GM19351 (cell line): ENCODE measurements around the gene PARM1.
A peak's percentile ranks its signal among the peaks of the same experiment; 100 is the strongest.

Source experiments
- ATAC-seq: cut with Tn5 transposase; IDR thresholded peaks from one replicate; pipeline ENCODE4 v1.9.1; 2021; ENCODE audit warnings: mild to moderate bottlenecking, moderate library complexity; ENCODE audit not compliant: unreplicated experiment

The PARM1 gene

GRCh38 chr4:74942251-74942917 is 9.5 kb downstream of the PARM1 start:
- ATAC-seq = peak; percentile 32

- ATAC-seq = peak; percentile 59
These were observed 10.0 kb downstream of the PARM1 start for GRCh38 chr4:74942918-74943253.

- ATAC-seq = peak; percentile 60
These were observed 11.5 kb downstream of the PARM1 start for GRCh38 chr4:74944354-74944793.

DNA sequence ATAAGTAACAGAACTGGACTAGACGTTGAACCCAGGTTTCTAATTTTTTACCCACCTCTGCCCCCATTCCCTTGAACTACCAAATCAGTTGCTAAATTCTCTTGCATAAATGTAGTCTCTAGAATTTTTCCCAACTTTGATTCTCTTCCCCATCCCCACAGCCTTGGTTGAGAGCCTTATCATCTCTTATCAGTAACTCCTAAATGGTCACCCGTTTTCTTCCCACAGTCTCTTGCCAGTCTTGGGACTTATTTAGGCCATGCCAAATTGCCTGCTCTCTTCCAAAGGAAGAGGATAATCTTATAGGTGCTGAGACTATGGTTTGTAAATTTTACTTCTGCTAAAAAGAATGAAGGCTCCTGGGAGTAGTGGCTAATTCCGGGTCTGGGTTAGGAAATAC is 13.3 kb downstream of the PARM1 start:
- ATAC-seq = no peak

DNA sequence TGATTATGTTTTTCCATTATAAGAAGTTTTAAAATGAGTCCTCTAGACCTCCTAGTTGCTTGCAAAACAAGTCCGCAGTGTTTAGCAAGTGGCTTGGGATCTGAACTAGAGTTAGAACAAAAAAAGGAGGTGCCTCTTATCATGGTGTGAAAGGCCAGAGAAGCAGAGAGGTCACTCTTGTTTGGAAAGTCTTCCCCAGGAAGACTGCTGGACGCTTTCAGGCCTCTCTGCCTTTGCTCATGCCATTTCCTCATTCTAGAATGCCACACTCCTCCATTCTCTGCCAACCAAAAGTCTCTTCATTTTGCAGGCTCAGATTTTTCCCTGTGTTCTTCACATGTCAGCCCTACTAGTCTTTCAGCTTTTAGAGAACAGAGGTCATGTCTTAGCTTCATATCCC is 14.9 kb downstream of the PARM1 start:
- no peak for ATAC-seq

DNA sequence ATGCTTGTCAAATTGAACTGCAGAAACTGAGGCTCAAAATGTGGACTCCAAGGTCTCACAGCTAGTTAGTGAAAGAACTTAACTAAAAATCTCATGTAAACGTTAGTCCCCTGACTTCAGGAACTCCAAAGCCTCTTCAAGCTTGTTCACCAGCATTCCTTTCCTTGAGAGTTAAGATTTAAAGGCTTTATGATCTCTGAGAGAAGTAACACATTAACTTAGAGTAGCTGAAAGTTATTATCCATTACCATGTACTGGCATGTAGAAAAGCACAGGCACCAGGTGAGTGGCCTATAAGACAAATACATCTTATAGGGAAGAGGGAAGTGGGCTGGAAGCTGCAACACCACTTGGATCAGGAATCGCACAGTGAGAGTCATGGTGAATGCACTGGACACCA is 15.3 kb downstream of the PARM1 start:
- ATAC-seq = no peak

DNA sequence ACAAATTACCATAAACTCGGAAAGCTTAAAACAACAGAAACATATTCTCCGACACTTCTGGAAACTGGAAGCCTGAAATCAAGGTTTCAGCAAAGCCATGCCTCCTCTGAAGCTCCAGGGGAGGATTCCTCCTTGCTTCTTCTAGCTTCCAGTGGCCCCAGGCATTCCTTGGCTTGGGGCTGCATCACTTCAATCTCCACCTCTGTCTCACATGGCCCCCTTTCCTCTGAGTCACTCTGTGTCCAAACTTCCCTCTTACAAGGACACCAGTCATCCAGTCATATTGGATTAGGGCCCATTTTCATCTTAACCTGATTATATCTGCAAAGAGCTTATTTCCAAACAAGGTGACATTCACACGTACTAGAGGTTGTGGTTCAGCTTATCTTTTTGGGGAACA is 17.3 kb downstream of the PARM1 start:
- no peak for ATAC-seq

DNA sequence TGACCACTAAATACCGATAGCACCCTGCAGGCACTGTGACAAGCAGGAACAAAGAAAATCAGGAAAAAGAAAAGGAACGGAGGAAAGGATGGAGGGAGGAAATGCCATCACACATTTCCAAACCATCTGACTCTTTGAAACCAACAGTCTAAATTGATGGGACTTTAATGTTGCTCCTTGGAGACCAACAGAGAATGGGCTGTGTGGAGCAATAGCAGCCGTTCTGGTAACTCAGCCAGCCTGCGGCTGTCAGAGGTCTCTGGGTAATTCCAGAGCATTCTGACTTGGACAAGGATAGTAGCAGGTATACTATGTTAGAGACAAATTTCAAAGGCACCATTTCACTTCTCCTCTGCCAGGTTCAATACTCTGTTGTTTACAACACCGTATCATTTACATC is 18.0 kb downstream of the PARM1 start:
- no peak for ATAC-seq

GRCh38 chr4:74953647-74954046 is 20.7 kb downstream of the PARM1 start:
- no peak for ATAC-seq

- no peak for ATAC-seq
These were observed 26.0 kb downstream of the PARM1 start for GRCh38 chr4:74958881-74959280.

GRCh38 chr4:74961230-74961629 is 28.3 kb downstream of the PARM1 start:
- no peak for ATAC-seq

DNA sequence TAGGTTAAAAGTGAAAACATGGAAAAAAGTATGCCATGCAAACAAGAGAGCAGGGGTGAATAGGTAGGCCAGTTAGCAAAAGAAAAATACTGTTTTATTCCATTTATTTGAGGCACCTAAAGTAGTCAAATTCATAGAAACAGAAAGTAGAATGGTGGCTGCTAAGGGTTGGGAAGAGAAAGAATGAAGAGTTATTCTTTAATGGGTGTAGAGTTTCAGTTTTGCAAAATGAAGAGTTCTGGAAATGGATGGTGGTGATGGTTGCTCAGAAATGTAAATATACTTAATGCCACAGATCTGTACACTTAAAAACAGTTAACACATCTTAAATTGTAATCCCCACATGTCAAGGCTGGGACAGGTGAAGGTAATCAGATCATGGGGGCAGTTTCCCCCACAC is 29.7 kb downstream of the PARM1 start:
- peak; percentile 51 for ATAC-seq

DNA sequence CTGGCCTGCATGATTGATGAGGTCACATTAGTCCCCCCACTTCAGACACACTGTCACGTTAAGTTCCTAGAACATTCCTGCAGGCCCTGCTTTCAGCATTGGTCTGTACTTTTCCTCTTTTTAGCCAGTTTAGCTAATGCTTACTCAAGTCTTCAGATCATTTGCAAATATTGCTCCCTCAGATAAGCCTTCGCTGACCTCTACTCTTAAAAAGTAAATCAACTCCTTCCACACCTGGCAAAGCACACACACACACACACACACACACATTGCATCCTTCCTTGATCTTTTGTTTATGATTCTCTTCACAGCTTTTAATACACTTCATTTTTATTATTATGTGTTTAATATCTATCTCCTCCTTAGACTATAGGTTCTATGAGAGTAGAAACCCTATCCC is 31.4 kb downstream of the PARM1 start:
- no peak for ATAC-seq

DNA sequence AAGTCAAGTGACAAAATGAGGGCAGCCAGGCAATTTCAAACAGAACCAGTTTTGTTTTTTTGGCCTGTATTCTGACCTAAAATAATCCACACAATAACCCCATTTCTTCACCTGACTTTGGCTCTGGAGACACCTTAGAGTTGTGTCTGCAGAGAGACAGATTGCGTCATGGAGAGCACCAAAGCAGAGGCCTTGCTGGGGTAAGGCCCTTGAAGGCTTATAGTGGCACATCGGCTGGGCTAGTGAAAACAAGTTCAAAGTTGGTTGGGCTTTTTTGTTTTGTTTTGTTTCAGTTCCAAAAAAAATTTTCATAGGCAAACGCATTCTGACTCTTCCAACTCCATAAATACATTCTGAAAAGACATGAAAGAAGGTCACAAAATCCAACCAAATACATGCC is 34.4 kb downstream of the PARM1 start:
- no peak for ATAC-seq

DNA sequence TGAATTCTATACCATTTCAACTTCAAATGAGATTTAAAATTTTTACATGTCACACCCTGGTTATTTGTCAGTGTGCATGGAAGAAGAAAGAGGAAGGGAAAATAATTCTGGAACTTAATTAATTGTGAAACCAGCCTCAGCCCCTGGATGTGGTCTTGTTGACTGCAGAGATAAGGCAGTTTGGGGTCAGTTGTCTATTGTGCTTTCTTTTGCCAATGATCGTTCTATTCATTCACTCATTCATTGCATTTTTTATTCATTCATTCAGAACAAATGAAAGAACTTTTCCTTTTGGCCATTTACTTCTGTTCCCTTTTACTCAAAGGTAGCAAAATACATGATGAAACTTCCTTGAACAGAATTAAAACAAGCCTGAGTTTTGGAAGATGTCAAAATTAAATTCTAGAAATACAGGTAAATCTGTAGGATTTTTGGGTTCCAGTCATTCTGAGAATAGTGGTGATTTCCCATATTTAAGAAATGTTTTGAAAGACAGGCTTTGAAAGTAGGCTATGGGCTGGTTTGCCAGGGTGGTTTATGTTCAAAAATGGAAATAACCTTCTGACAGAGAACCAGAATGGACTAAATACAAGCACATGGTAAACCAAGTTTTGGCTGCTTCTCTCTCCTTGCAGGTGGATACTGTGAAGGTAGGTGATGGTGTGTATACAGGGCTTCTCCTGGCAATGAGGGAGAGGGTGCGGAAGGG is 35.7 kb downstream of the PARM1 start:
- peak; percentile 78 for ATAC-seq

DNA sequence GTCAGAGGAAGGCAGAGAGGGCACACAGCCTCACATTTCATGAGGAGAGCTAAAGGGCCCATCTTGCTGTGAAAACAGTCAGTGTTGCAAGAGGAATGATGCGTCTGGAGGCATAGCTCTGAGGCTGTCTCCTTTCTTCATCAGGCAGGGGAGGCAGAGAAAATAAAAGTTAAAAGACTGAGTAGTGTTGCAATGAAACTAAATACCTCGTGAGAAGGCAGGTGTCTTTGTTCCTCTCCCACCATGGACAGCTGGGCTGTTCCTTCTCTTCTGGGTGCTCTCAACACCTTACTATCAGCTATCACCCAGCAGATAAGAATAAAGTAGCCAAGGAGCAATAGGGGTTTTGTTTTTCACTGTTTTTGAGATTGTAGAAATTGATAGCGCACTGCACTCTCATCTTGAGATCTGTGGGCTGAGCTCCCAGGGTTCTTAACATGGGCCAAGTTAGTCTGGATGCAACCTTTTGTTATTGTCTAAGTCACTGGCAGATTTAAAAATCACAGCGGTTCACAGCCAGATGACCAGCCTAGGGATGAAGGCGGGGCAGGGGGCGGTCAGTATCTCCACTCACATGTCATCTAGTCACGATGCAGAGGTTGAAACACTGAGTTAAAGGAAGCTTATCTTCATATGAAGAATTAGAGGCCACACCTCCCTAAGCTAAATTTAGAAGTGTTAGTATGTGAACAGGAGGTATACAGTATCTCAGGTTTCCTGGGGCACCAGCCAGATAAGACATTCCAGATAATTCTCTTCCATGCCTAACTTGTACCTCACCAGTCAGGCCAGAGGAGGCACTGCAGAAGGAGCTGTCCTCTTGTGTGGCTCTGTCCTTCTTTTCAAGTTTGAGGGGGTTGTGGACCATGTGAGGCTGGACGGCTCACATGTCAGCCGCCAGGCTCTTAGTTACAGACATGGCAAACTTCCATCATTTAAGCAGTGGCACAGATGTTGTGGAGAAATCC is 36.9 kb downstream of the PARM1 start:
- ATAC-seq = no peak

DNA sequence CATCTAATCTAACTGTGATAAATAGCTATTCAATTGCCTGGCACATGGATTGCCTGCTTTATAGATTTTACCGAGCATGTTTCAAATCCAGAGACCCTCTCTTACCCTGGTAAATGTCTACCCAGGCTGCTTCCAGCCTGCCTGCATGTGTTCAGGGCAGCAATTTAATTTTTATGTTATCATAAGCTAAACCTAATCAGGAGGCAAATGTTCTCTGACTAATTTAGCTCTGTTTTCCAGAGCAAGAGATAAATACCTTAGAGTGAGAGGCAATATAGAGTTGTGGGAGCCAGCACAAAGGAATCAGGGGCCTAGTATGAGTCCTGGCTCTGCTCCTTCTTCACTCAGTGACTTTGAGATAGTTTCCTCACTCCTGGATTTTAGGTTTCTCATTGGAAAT is 37.7 kb downstream of the PARM1 start:
- no peak for ATAC-seq

DNA sequence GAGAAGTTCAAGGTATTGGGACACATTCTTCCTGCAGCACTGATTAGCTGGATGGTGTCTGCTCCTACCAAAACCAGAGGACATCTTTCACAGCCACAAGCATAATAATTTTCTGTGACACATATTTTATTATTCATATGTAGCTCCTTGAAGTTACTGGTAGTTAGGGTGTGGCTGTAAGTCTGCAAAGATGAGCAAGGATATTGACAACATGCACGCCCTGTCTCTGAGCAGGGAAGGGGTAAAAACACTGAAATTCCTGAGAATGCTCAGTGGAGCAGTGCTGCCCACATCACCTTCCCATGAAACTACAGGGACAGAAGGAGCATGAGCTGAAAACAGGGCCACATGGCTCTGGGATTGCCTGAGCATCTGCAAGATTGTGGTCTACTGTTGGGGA is 38.9 kb downstream of the PARM1 start:
- ATAC-seq = no peak

GRCh38 chr4:74975082-74975481 is 42.2 kb downstream of the PARM1 start:
- ATAC-seq = no peak

- no peak for ATAC-seq
These were observed 43.2 kb downstream of the PARM1 start for GRCh38 chr4:74975848-74976824.
